Stimulated activated CD8-positive, alpha-beta memory T cell treated with anti-CD3 and anti-CD28 coated beads, Interleukin-15, amount 100 ng/mL, for 4 hours (primary cell): ENCODE data around the gene STARD13.

ENCODE experiments used
- DNase-seq, 2 donors: peaks; one replicate each; pipeline ENCODE4 v3.0.0-alpha.2; 2020; ENCODE audit warnings: low read depth in 2 of 2

STARD13 gene

GRCh38 chr13:33285420-33286124 lies at the start of gene STARD13:
Gene STARD13 (minus strand): TSS chr13:33285755. CDS start chr13:33285638, 117 bp downstream.
- DNase-seq, result no peak

GRCh38 chr13:33334831-33335230 lies 49.3 kb upstream of the STARD13 start:
- DNase-seq, result no peak

- DNase-seq, result no peak
These were observed 46.4 kb upstream of the STARD13 start for GRCh38 chr13:33331962-33332361.

- no peak for DNase-seq
These were observed 44.9 kb upstream of the STARD13 start for GRCh38 chr13:33330483-33330882.

GRCh38 chr13:33328701-33329100 lies 43.1 kb upstream of the STARD13 start:
- DNase-seq, result no peak

- no peak for DNase-seq
These were observed 41.2 kb upstream of the STARD13 start for GRCh38 chr13:33326723-33327122.

- DNase-seq, result no peak
These were observed 40.7 kb upstream of the STARD13 start for GRCh38 chr13:33326246-33326645.

GRCh38 chr13:33323801-33324510 lies 38.4 kb upstream of the STARD13 start:
- DNase-seq, result no peak

GRCh38 chr13:33322965-33323668 lies 37.6 kb upstream of the STARD13 start:
- no peak for DNase-seq

- DNase-seq, result no peak
These were observed 36.9 kb upstream of the STARD13 start for GRCh38 chr13:33322543-33322809.

GRCh38 chr13:33321686-33322542 lies 36.4 kb upstream of the STARD13 start:
- no peak for DNase-seq

GRCh38 chr13:33319859-33320258 lies 34.3 kb upstream of the STARD13 start:
- no peak for DNase-seq

- no peak for DNase-seq
These were observed 33.2 kb upstream of the STARD13 start for GRCh38 chr13:33318744-33319143.

GRCh38 chr13:33318037-33318436 lies 32.5 kb upstream of the STARD13 start:
- no peak for DNase-seq

GRCh38 chr13:33316890-33317289 lies 31.3 kb upstream of the STARD13 start:
- no peak for DNase-seq

- DNase-seq, result no peak
These were observed 27.9 kb upstream of the STARD13 start for GRCh38 chr13:33313504-33313903.

- no peak for DNase-seq
These were observed 27.3 kb upstream of the STARD13 start for GRCh38 chr13:33312861-33313212.

GRCh38 chr13:33312150-33312860 lies 26.8 kb upstream of the STARD13 start:
- DNase-seq, result no peak

GRCh38 chr13:33311040-33311439 lies 25.5 kb upstream of the STARD13 start:
- DNase-seq, result no peak

GRCh38 chr13:33310245-33311038 lies 24.9 kb upstream of the STARD13 start:
- DNase-seq, result no peak

GRCh38 chr13:33308863-33309262 lies 23.3 kb upstream of the STARD13 start:
- DNase-seq, result no peak
